ENCODE measurements around the gene FBXW5. TPM values are rescaled to one million over a fixed set of nuclear protein-coding genes. Genes with fewer than 3 reads are reported as not detected.

The FBXW5 gene
- total and polyA plus RNA-seq, 2 experiments from 2014 or later = 27.0 to 111 TPM

GRCh38 chr9:136982232-136983051 lies 37.9 kb upstream of the FBXW5 start, which contains the start of gene LCNL1:
LCNL1 (plus strand) TSS chr9:136982993; CDS start chr9:136983587, 594 bp downstream.
- peaks cover 21% of the 10 kb centered on the region for H3K27me3 Mint-ChIP-seq (ENCODE audit: insufficient read depth, low read depth, poor library complexity)
- no peak within 1 kb of the TSS for H2AFZ ChIP-seq
- peaks cover 1% of the 10 kb centered on the region; the same call in 2 of the 3 replicates for H3K4me1 Mint-ChIP-seq
- no peaks in the 10 kb centered on the region for H3K79me2 ChIP-seq (replicated peaks; ENCODE audit: insufficient read depth)
- no peak within 1 kb of the TSS for H3K27ac ChIP-seq (ENCODE audit: low read depth)
- H3K4me1 ChIP-seq (ENCODE audit: insufficient read depth) = peaks cover 3% of the 10 kb centered on the region; the same call in 1 of the 2 replicates
- H3K9me2 ChIP-seq (ENCODE audit: insufficient read depth) = no peaks in the 10 kb centered on the region
- H3K9me3 Mint-ChIP-seq = no peaks in the 10 kb centered on the region
- H3F3A ChIP-seq (replicated peaks; ENCODE audit: low read depth) = no peaks in the 10 kb centered on the region
- no peak within 1 kb of the TSS for H3K27ac Mint-ChIP-seq
- no peak for TF ChIP-seq CREB1 (CRISPR knock-in tag; IDR thresholded peaks at IDR 0.05; ENCODE audit: low read depth)
- no peak for TF ChIP-seq NANOG (IDR thresholded peaks at IDR 0.05; ENCODE audit: borderline replicate concordance)
- TF ChIP-seq CTCF (conservative IDR thresholded peaks at IDR 0.05; ENCODE audit: low read depth in 2 of 2) = 0 out of 4 replicates have a peak, but pooled peaks of 1 of the 2 experiments have one; percentile 9
- no peak for TF ChIP-seq STAT1 (IDR thresholded peaks at IDR 0.05; ENCODE audit: unreplicated experiment)
- no peak for TF ChIP-seq JUNB (IDR thresholded peaks at IDR 0.05; ENCODE audit: unreplicated experiment)
- TF ChIP-seq EZH2 (IDR thresholded peaks at IDR 0.05; ENCODE audit: low read depth, unreplicated experiment) = no peak
- TF ChIP-seq ZNF331 (CRISPR knock-in tag; IDR thresholded peaks at IDR 0.05; ENCODE audit: low read depth) = no peak
- TF ChIP-seq ZNF462 (CRISPR knock-in tag; IDR thresholded peaks at IDR 0.05) = no peak
- H3K4me3 ChIP-seq = no peak within 1 kb of the TSS
- H3K27me3 ChIP-seq (ENCODE audit: insufficient read depth) = peaks cover 38% of the 10 kb centered on the region
- H3K4me3 Mint-ChIP-seq = no peak within 1 kb of the TSS
- no peaks in the 10 kb centered on the region; the same call in 2 of the 3 replicates for H3K36me3 Mint-ChIP-seq (ENCODE audit: low read depth)
- no peaks in the 10 kb centered on the region for H3K36me3 ChIP-seq (ENCODE audit: insufficient read depth)
- no peak within 1 kb of the TSS for H3K4me2 ChIP-seq
- H4K20me1 ChIP-seq (replicated peaks; ENCODE audit: insufficient read depth) = no peaks in the 10 kb centered on the region
- DNase-seq (ENCODE audit: low spot score) (no peak), ATAC-seq (no peak)
